GM19043 (cell line): Measurements from ENCODE around the gene SLC2A4.
A peak's percentile ranks its signal among the peaks of the same experiment; 100 is the strongest.
"Not testable (repeated sequence)": the region's sequence is repeated elsewhere in the genome, so short reads cannot be mapped to it uniquely, and the experiment has no call there.

Experiments used
- ATAC-seq: cut with Tn5 transposase; IDR thresholded peaks from one replicate; pipeline ENCODE4 v1.9.1; 2021; ENCODE audit warnings: low read depth; ENCODE audit not compliant: unreplicated experiment

The SLC2A4 gene

GRCh38 chr17:7281074-7281952 lies at the start of gene SLC2A4:
Gene SLC2A4, plus strand, starts transcription at chr17:7281718. Its CDS starts 217 bp downstream, at chr17:7281935.
- no peak for ATAC-seq

- no peak for ATAC-seq
Measured at GRCh38 chr17:7232114-7232513, 49.4 kb upstream of the SLC2A4 start.

- no peak for ATAC-seq
Measured at GRCh38 chr17:7233701-7234082, 47.8 kb upstream of the SLC2A4 start.

GRCh38 chr17:7234083-7234951 lies 47.2 kb upstream of the SLC2A4 start, which contains the start of gene DVL2:
Gene DVL2, minus strand, starts transcription at chr17:7234517. Its CDS starts 255 bp downstream, at chr17:7234262.
- ATAC-seq = no peak

GRCh38 chr17:7235693-7236665 lies 45.5 kb upstream of the SLC2A4 start:
- ATAC-seq = no peak

GRCh38 chr17:7236808-7237207 lies 44.7 kb upstream of the SLC2A4 start:
- ATAC-seq = no peak

GRCh38 chr17:7237266-7237760 lies 44.2 kb upstream of the SLC2A4 start:
- ATAC-seq = no peak

- no peak for ATAC-seq
Measured at GRCh38 chr17:7237761-7238419, 43.6 kb upstream of the SLC2A4 start.

GRCh38 chr17:7238420-7239090 lies 43.0 kb upstream of the SLC2A4 start:
- no peak for ATAC-seq

- ATAC-seq = peak; percentile 43
Measured at GRCh38 chr17:7239091-7240027, 42.2 kb upstream of the SLC2A4 start, which contains the start of gene PHF23. Gene PHF23, minus strand, starts transcription at chr17:7239457. Its CDS starts 178 bp downstream, at chr17:7239279.

GRCh38 chr17:7240375-7240774 lies 41.1 kb upstream of the SLC2A4 start:
- ATAC-seq = no peak

GRCh38 chr17:7241090-7241733 lies 40.3 kb upstream of the SLC2A4 start:
- ATAC-seq = no peak

GRCh38 chr17:7241783-7242716 lies 39.5 kb upstream of the SLC2A4 start, which contains the start of gene GABARAP:
Gene GABARAP, minus strand, starts transcription at chr17:7242449. Its CDS starts 119 bp downstream, at chr17:7242330.
- no peak for ATAC-seq

GRCh38 chr17:7242717-7243452 lies 38.6 kb upstream of the SLC2A4 start:
- no peak for ATAC-seq

GRCh38 chr17:7243453-7243729 lies 38.1 kb upstream of the SLC2A4 start:
- ATAC-seq = no peak

GRCh38 chr17:7243838-7244237 lies 37.7 kb upstream of the SLC2A4 start:
- not testable (repeated sequence) for ATAC-seq
